ENCODE data around the gene NADSYN1. TPM values are rescaled to one million over a fixed set of nuclear protein-coding genes. Genes with fewer than 3 reads are reported as not detected.

The NADSYN1 gene
- total RNA-seq, 4 donors from 2014 or later, result 41.2 to 67.2 (median 59.8) TPM

- no peak for TF ChIP-seq CTCF (IDR thresholded peaks at IDR 0.05)
- TF ChIP-seq POLR2A (IDR thresholded peaks at IDR 0.05), result no peak
These were observed 95.1 kb downstream of the NADSYN1 start, which contains the start of gene KRTAP5-9 for GRCh38 chr11:71548120-71548519. TSS of gene KRTAP5-9 (plus strand) at chr11:71548420. CDS start at chr11:71548658, 238 bp downstream.

GRCh38 chr11:71548716-71549151 lies 95.7 kb downstream of the NADSYN1 start:
- 57 to 58% methylated on average over 4 to 5 of the region's 5 CpGs for WGBS, 2 donors
- intact Hi-C loops (cut with DNase I; ENCODE audit: low total_unique reads), result no loop called here
- H3K4me3 ChIP-seq (ENCODE audit: low read depth, poor library complexity, severe bottlenecking), result no peak overlapping the region
- no peak for DNase-seq (ENCODE audit: low spot score in 2 of 2)
- TF ChIP-seq CTCF (IDR thresholded peaks at IDR 0.05) (no peak), POLR2A (IDR thresholded peaks at IDR 0.05) (no peak)

More at GRCh38 chr11:71548120-71548519, 95.1 kb downstream of the NADSYN1 start, which contains the start of gene KRTAP5-9:
- no peak for DNase-seq (ENCODE audit: low spot score in 2 of 2)
- WGBS, 2 donors, result 72 to 81% methylated on average over 5 of the region's 5 CpGs
- intact Hi-C loops (cut with DNase I; ENCODE audit: low total_unique reads), result no loop called here
- no peak within 1 kb of the TSS for H3K4me3 ChIP-seq (ENCODE audit: low read depth, poor library complexity, severe bottlenecking)

Small RNA genes lying within 50 kb of the gene (microRNA-seq; reads per million reads assigned to microRNA genes)
- 0 reads per million in 2 donors for gene MIR6754 (ENCODE audit: borderline number of aligned reads in 1 of 2, borderline replicate concordance in 2 of 2)

Other genes with a start within 250 kb of the NADSYN1 start
- 10 to 100 TPM in 2 of 4 donors, 1 to 10 TPM in 2; 1.1 to 16.7 (median 9.0) TPM for gene SHANK2, start 200.6 kb upstream of the NADSYN1 start, total RNA-seq
- gene DHCR7, start 4.8 kb upstream of the NADSYN1 start, total RNA-seq, result 100 to 1,000 TPM in 2 of 4 donors, 10 to 100 TPM in 2; 45.2 to 142 (median 89.0) TPM
- gene KRTAP5-7, start 74.1 kb downstream of the NADSYN1 start, total RNA-seq, result 1 to 10 TPM in 1 of 4 donors, not detected in 3; 5.4 TPM
- 10 to 100 TPM in 1 of 4 donors, 1 to 10 TPM in 1, not detected in 2; 1.1 to 12.4 TPM for gene KRTAP5-8, start 84.8 kb downstream of the NADSYN1 start, total RNA-seq
- gene KRTAP5-9, start 95.2 kb downstream of the NADSYN1 start, total RNA-seq, result 1 to 10 TPM in 1 of 4 donors, not detected in 3; 1.9 TPM
- 1 to 10 TPM in 1 of 4 donors, not detected in 3; 9.0 TPM for gene KRTAP5-10, start 112.4 kb downstream of the NADSYN1 start, total RNA-seq
- 1 to 10 TPM in 1 of 4 donors, not detected in 3; 9.5 TPM for gene KRTAP5-11, start 129.7 kb downstream of the NADSYN1 start, total RNA-seq